ENCODE measurements around the gene POLR2E.

- no peak for TF ChIP-seq POLR2A (IDR thresholded peaks at IDR 0.05; ENCODE audit: low read length)
- TF ChIP-seq GATA1 (IDR thresholded peaks at IDR 0.05; ENCODE audit: low read depth, low read length): no peak
Measured at GRCh38 chr19:1106841-1107660, 11.9 kb upstream of the POLR2E start.
